HG03196 (cell line): ENCODE results near the gene ANO3.
"Not testable (repeated sequence)": the region's sequence is repeated elsewhere in the genome, so short reads cannot be mapped to it uniquely, and the experiment has no call there.

Experiments used
- ATAC-seq: cut with Tn5 transposase; IDR thresholded peaks from one replicate; pipeline ENCODE4 v1.9.1; 2021; ENCODE audit not compliant: unreplicated experiment

The ANO3 gene

DNA sequence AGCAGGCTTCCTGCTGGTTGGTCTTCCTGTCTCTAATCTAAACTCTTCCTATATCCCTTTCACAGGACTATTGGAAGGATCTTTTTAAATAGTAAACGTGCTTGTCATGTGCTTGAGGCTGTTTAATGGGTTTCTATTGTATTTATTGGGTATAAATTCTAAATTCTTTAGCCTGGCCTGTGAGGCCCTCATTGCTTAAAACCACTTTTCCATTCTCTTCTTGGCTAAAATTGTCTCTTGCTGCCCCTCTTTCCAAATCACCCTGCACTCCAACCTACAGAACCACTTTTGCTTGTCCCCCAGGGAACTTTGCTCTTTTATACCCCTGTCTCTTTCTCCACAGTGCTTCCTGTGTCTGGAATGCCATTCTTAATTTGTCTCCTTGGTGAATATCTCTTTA is 286.5 kb downstream of the ANO3 start:
- no peak for ATAC-seq

DNA sequence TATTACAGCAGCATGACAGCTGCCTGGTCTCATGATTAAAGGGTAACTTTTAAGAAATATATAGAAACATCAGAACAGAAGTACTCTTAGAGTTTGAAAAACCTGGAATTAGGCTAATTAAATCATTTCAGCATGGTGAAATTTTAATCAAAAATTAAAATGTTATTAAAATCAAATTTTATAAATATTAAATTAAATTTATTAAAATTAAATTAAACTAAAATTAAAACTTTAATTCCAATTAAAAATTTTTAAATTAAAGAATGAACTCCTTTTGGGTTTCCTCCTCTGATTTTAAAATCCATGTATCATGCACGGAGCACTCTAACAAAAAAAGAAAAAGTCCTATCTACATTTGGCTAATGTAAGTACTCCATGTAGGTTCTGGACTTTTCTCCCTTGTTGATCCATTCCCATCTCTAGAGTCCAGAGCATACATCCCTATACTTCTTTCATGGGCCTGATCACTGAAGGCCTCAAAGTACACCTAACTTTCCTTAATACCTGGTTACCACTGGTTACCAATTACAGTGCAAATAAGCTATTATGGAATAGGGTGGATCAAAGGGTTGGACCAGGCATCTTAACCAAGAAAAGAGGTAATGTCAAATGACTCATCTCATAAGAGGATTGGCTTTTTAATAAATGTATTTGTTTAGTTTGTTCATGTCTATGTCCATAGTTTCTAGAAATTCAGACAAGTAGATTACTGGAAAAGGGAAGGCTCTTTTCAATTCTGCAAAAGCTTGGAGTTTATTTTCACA is 288.5 kb downstream of the ANO3 start:
- ATAC-seq = no peak

DNA sequence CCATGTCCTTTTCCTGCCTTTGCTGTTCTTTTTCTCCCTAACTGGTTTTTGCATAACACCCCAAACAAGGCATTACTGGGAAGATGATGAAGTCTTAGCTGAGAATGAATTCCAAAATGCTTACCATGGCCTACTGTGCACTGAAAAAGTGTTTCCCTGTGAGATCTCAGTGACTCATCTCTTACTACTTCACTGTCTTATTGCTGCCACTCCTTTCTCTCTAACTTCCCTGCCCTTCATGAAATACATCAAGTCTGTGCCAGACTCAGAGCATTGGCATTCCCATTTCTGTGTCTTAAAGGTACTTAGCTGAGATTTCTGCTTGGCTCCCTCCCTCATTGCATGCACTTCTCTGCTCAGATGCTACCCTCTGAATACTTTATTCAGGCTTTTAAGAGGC is 289.2 kb downstream of the ANO3 start:
- ATAC-seq = no peak

DNA sequence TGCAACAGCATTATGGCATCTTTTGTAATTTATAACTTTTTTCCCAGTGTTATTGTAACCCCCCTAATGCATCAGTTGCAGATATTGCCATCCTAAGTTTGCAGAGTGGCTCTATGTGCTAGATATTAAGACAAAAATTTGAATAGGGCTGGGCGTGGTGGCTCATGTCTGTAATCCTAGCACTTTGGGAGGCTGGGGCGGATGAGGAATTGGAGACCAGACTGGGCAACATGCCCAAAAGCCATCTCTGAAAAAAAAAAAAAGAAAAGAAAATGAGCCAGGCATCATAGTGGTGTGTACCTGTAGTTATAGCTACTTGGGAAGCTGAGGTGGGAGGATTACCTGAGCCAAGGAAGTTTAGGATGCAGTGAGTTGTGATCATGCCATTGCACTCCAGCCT is 290.3 kb downstream of the ANO3 start:
- ATAC-seq = no peak

DNA sequence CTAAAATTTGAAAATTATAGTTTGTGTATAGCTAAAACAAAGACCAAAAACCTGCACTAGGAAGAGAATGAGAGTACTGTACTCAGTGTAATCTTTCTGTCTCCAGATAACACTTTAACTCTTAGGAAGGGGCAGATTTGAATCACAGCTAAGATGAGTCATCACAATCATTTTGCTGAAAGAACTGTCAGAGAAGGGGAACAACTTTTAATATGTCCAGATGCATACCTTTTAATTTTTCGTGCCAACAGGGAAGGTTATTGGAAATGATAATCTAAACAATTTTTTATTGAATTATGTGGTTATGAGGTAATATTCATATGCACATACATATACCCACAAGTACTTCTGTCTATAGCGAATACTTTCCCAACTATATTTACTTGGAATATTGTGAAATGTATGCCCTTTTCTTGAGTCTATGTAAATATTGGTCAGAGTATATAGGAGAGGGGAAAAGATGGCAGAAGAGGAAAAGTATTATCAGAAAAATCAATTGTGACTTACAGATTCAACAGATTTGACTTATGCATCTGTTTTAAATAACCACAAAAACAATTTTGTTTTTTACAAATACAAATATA is 291.2 kb downstream of the ANO3 start:
- ATAC-seq = no peak

DNA sequence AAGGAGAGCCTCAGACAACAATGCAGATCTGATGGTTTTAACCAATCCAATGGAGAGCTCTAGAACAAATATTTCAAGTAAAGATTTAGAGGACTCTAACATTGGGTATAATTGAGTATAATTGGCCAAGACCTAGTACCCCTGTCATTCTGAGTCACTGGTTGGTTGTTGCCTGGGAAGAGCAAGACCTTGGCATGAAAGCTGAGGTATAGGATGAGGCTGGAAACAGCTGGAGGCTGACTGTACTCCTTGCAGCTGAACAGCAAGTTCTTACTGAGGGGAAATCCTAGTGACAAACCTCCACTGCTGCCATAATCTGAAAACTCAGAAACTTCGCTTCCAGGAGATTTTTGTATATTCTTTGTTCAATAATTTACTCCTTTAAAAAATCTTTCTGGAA is 294.4 kb downstream of the ANO3 start:
- ATAC-seq = no peak

DNA sequence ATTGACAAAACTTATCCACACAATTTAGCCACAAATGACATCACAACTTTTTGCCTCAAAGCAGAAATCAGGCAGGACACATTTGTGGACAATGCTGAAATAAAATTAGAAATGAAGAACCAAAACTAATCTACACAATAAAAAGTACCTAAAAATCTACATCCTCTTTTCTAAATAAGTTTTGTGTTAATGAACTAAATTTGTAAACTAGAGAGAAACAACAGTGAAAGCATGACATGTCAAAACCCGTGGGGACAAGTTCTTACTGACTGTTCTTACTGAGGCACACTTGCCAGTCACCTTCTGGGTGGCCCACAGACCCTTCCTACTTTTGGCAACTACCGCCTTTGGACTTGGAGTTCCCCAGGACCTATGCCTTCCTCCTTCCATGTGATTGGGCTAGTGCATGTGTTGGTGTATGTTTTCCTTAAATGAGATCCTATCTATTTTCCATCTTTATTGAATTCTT is 300.8 kb downstream of the ANO3 start:
- no peak for ATAC-seq

DNA sequence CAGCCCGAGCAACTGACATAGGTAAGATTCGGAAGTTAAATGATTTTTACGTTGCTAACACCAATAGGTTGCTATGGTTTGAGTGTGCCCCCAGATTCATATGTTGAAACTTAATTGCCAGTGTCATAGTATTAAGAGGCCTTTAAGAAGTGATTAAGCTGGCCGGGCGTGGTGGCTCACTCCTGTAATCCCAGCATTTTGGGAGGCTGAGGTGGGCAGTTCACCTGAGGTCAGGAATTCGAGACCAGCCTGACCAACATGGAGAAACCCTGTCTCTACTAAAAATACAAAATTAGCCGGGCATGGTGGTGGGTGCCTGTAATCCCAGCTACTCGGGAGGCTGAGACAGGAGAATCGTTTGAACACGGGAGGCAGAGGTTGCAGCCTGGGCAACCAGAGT is 311.4 kb downstream of the ANO3 start:
- not testable (repeated sequence) for ATAC-seq

DNA sequence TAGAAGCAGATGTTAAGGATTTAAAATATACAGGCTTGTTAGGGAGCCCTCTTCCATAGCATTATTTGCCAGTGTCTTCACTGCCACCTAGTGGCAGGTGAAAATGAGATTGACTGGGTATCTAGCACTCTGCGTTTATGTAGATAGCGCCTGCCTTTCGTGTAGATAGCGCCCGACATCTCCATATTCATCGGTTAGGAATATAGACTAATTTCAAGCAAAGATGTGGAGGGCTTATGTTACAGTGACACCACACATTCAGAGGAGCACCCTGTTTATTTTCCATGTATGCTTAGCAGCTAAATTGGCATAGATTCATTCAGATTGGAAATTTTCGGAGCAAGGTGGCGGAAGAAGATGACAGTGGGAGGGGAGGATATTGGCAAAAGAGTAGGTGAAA is 318.0 kb downstream of the ANO3 start:
- peak; percentile 58 for ATAC-seq

DNA sequence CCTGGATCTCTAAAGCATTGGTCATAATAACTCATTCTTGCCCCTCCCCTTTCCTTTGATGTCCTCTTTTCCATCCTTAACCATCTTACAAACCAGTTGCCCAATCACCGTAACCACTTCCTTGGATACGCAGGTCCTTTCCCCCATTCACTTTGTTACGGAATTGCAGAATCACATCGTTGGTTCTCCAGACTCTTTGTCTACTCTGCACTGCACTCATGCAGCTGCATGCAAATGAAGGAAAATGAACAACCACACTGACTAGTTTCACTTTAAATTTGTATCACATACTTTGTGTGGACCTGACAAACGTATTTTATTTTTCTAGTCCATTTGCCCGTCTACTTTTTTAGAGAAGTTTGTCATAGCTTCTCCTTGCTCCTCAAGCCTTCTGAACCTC is 320.0 kb downstream of the ANO3 start:
- ATAC-seq = no peak

DNA sequence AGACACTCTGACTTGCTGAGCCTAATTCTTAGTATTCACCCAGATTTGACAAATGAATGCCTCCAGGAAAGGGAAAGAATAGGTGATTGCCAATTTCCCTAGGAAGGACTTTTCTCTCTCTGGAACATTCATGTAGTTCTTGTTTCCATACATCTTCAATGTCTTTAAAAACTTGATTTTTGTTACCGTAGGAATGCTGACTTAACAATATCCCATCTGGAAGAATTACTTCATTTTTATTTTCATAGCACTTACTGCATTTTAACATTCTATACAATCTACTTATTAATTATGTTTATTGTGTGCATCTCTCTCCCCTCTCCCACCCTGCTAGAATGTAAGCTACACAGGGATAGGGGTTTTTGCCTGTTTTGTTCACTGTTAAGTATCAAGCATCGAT is 323.4 kb downstream of the ANO3 start:
- no peak for ATAC-seq

DNA sequence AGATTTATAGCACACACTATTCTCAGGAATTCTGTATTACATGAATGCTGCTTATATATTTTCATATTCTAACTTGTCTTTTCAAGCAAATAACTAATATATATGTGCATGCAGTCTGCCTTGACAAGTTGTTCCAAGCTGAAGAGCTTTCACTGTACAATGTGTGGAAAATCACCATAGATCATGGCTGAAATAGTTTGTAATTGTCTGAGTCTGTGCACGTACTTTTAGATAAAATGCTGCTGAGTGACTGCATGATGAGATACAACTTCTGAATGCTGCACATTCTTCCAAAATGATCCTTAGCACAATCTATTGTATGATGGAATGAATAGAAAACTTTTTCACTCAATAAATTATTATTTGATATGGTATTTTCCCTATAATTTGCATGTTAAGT is 331.0 kb downstream of the ANO3 start:
- ATAC-seq = no peak

DNA sequence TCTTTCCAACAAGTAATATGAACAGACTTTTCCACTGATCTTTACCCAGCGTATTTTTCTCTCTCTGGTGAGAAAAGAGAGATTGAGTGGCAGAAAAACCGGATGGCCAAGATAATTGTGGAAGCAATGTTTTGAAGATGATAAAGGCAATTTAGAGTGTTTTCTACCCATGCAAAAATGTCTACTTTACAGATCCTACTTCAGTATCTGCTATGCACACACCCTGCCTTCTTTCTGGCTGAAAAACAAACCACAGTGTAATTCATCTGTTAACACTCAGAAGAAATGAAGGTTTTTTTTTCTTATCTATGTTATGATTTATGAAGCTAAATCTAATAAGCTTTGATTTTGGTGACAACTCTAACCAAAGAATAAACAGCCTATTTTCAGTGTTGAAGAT is 333.1 kb downstream of the ANO3 start:
- no peak for ATAC-seq

DNA sequence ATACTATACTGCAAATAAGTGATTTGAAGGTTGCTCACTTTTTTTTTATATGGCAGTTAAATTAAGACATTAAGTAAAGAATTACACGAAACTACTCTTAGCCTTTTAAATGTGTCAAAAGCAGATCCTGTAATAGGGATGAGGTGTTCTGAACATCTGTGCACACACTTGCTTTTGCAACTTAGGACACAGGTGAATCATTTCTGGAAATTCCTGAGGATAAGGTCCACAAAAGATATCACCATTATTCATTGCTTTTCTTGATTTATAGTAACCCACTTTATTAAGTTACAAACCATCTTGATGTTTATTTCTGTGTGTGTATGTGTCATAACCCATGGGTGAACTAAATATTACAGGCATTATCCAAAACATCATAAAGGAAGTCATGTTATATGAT is 334.0 kb downstream of the ANO3 start:
- ATAC-seq = no peak

DNA sequence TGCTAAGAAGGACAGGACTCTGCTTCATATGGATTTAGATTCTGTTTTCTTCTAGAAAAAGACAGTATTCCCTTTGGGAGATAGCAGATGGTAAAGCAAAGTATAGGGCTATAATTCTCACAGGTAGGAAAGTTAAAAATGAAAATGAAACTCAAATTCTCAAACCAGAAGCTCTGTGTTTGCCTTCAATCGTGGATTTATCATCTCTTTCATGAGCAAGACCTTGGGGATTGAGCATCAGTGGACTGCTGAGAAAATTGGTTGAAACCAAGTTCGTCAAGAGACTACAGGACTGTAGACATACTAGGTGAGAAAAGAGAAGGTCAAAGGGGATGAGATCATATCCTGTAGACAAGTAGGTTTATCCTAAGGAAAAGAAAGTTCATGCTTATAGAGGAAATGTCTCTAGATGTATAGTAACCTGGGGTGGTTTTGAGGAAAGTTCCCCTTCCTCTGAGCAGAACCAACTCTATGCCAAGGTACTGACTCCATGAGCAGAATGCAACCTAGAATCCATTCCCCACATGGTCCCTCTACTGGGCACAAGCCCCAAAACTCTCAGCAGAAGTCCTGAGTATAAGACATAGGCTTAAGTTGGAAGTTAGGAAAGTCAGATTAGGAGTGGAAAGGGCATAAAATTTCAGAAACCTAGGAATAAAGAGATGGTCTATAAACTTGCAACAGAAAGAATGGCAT is 343.5 kb downstream of the ANO3 start:
- ATAC-seq = no peak

DNA sequence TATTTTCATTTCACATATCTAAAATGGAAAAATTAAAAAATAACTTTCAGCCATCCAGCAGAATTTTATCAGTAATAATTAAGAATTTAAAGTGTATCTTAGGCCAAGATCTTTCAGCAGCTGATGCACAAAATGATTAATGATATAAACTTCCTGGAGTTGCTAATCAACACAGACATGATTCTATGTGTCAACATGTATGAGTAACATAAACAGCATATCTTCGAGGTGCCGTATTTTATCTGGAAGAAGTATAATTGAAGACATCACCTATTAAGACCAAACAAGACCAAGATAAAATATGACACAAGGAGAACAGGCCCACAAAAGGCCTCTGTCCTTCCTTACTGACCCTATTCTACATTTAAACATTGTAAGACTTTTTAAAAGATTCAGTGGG is 344.7 kb downstream of the ANO3 start:
- ATAC-seq = no peak

DNA sequence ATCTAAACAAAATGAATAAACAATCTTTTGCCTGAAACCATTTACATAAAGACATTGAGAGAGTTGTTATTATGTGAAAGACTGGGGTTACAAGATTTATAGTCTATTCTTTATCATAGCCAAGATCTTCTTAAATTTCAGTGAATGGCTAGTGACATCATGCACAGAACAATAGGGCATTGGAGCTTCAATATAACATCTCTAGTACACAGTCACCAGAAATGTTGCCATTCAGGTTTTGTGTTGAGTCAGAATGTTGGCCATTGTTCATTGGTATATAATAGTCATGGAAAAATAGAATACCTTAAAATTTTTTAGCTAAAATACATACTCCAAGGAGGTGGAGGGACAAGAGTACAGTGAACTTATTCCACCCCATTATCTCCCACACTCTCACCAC is 345.6 kb downstream of the ANO3 start:
- no peak for ATAC-seq

DNA sequence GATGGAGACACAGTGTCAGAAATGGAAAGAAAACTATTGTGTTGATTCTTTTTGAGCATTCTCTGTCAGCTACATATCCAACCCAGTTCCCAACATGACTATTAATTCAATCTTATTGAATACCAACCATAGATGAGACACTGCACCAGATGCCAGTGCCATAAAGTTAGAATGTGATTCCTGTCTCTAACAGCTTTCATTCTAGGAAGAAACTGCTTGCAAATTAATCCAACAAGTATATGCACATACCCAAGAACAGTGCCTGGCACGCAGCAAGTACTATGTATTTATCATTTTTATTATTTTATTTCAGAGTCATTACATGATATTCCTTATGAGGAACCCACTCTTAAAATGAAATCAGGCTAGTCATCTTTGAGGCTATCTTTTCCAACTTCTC is 355.4 kb downstream of the ANO3 start:
- ATAC-seq = no peak

DNA sequence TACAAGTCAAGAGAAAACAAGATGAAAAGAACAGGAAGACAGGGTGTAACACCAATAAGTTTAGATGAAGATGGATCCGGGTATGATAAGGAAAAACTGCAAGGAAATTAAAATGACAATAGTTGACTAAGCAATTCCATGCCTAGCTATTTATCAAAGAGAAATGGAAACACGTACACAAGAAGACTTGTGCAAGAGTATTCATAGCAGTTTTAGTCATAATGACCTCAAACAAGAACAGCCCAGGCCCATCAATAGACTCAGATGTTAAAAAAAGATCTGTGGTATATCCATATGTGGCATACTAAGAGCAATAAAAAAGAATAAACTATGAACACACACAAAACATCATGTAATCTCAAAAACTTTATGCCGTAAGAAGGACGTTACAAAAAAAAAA is 356.8 kb downstream of the ANO3 start:
- ATAC-seq = no peak

DNA sequence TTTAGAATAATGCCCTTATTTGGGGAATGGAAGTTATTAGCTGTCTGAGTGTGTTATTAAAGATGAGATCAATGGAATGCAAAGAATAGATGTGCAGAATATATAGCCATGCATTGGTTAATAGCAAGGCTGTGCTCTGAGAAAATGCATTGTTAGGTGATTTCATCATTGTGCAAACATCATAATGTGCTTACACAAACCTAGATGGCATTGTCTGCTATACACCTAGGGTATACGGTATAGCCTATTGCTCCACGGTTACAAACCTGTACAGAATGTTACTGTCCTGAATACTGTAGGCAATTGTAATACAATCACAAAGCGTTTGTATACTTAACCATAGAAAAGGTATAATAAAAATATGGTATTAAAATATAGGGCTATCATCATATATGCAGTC is 364.4 kb downstream of the ANO3 start:
- ATAC-seq = no peak

DNA sequence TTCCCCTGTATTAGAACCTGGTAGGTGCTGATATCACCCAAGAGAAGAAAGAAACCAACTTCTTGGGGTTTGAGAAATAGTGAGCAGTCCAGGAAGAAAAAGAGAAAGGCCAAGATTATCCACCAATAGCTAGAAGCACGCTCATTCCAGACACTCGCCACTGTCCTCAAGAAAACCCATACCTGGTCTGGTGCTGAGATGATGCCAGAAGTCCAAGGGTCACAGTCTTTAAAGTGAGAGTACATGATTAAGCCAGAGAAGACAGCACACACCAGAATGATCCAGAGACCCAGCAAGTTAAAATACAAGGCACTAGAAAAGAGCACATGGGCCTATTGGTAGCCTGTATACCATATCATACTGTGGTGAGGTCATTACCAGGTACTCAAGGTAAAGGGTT is 366.3 kb downstream of the ANO3 start:
- ATAC-seq = no peak

DNA sequence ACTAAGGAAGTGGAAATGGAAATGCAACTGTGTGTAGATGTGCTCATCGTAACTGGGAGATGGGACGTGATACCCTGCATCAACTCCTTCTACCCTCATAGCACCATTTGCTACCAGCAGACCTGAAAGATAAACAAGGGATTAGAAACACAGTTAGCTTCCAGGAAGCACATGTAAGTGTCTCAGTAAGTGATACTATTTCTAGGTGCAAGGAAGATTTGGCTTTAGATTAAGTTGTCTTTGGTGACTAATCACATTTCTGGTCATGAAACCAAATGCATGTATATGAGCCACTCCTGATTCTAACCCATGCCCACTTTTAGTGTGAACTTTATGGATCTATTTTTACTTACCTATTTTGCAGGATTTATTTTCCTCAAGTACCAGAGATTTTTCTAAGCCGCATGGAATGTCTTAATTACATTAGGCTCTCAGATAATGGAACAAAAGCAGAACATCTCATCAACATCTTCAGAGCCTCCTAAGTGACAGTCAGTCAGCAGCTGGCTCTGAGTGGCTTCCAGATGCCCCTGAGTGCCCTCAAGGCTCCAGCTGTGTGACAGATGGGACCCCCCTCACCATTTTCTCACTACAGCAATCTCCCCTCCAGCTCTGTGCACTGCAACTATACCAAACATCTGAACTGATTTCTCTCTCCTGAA is 368.8 kb downstream of the ANO3 start:
- ATAC-seq = no peak
